Spleen (tissue), 7 donors: ENCODE results near the gene DST.

Source experiments
- CTCF ChIP-seq, 11 experiments: fragments of 200-600 bp in 7 of 11; fragments of 450-650 bp in 4 of 11; sonication (generic) in 4 of 11; IDR thresholded peaks in 8 of 11; conservative IDR thresholded peaks in 3 of 11; 1 replicate in 7 of 11; 2 replicates in 4 of 11; pipeline versions ENCODE4 v1.4.0 to v1.8.0; 2016 to 2021; ENCODE audit warnings: antibody characterized with exemption in 11 of 11, inconsistent platforms in 4 of 11, mild to moderate bottlenecking in 1 of 11
- POLR2A ChIP-seq, 3 donors: fragments of 450-650 bp; IDR thresholded peaks; one replicate each; pipeline ENCODE4 v1.5.1; 2017; ENCODE audit warnings: antibody characterized with exemption in 3 of 3, mild to moderate bottlenecking in 1 of 3
- POLR2AphosphoS5 ChIP-seq, 3 donors: sonication (generic); formaldehyde crosslinking; IDR thresholded peaks; one replicate each; pipeline ENCODE4 v1.5.1; 2017; ENCODE audit warnings: antibody characterized with exemption in 3 of 3
- donor health status: DM: no; HTN: no; CAD: no; lungs with moderate emphysema.
- donor health status: DM: no; HTN: no; CAD: no.
- donor health status: DM: no; HTN: no; CAD: no.

GRCh38 chr6:56652231-56652630, 9.5 kb upstream of the DST start:
- TF ChIP-seq POLR2A (IDR thresholded peaks at IDR 0.05) (no peak), CTCF (IDR thresholded peaks at IDR 0.05 in 8 of 11, conservative IDR thresholded peaks at IDR 0.05 in 3 of 11) (no peak), POLR2AphosphoS5 (IDR thresholded peaks at IDR 0.05) (no peak)
